Hematopoietic multipotent progenitor cell treated with erythropoietin and hydrocortisone succinate and interleukin-3 and kit ligand, for 4 days (in vitro differentiated cells): ENCODE results near the gene ANO9.
"Not testable (repeated sequence)": the region's sequence is repeated elsewhere in the genome, so short reads cannot be mapped to it uniquely, and the experiment has no call there.

Source experiments
- DNase-seq: peaks from one replicate; pipeline ENCODE4 v3.0.0-alpha.2; 2015

ANO9 gene

DNA sequence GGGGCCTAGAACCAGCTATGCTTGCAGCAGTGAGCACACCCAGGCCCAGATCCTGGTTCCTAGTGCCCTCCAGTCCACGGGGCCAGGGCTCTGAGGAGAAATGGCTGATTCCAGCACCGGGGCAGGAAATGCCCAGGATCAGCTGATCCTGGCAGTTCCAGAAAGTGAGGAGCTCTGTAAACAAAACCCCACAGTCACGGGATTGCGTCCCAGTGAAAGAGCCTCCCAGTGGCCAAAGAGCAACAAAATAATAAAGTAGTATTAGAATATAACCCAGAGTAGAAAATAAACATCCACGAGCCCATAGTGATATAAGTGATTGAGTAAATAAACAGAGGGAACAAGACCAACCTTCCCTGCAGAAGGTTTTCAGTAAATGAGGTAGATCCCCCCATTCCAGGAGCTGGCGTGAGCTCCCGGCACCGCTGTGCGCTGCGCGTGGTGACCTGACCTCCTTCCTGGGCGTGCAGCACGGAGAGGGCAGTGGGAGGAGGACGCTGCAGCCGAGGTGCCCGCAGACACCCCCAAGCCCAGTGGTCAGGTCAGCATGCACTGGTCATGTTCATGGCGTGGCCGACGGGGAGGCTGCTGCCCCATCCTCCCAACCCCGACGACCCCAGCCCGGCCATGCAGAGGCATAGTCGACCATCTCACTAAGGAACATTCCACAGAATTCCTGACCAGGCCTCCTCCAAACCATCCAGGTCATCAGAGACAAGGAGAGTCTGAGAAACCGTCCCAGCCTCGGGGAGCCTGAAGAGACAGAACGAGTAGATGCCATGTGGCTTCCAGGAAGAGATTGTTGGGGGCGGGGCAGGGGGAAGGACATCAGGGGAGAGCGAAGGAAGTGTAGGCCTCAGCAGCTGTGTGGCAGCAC lies 28.1 kb upstream of the ANO9 start:
- DNase-seq, result peak; percentile 28

DNA sequence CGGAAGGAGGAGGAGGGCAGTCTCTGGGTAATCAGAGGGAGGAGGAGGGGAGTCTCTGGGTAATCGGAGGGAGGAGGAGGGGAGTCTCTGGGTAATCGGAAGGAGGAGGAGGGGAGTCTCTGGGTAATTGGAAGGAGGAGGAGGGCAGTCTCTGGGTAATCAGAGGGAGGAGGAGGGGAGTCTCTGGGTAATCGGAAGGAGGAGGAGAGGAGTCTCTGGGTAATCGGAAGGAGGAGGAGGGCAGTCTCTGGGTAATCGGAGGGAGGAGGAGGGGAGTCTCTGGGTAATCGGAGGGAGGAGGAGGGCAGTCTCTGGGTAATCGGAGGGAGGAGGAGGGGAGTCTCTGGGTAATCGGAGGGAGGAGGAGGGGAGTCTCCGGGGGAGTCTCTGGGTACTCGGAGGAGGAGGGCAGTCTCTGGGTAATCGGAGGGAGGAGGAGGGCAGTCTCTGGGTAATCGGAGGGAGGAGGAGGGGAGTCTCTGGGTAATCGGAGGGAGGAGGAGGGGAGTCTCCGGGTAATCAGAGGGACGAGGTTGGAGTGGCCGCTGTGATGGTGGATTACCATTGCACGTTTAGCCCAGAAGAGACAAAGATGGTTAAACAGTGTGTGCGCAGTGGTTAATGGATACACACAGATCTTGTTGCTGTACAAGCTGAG lies 27.3 kb upstream of the ANO9 start:
- not testable (repeated sequence) for DNase-seq

DNA sequence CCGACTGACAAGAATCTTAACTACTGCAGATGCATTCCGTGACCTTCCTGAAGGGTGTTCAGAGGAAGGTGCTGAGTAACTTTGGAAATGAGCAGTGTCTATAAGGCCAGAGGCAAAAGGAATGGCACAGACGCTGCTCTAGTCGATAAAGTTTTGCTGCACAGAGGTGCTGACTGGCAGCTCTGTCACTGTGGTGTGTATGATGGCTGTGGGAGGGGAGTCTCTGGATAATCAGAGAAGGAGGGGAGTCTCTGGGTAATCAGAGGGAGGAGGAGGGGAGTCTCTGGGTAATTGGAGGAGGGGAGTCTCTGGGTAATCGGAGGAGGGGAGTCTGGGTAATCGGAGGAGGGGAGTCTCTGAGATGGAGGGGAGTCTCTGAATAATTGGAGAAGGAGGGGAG lies 26.7 kb upstream of the ANO9 start:
- no peak for DNase-seq

DNA sequence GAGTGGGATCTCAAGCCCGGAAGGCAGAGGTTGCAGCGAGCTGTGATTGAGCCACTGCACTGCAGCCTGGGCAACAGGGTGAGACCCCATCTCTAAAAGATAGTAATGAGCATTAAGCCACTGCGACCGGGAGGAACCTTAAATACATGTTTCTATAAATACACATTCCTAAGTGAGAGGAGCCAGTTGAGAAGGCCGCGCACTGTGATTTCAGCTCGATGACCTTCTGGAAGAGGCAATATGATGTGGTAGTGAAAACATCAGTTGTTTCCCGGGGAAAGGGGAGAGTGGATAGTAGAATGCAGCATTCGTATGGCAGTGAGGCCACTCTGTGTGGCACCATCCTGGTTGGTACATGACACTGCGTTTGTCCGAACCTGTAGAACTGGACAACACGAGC lies 26.2 kb upstream of the ANO9 start:
- DNase-seq, result no peak

GRCh38 chr11:465896-466530 lies 24.2 kb upstream of the ANO9 start:
- peak; percentile 48 for DNase-seq

DNA sequence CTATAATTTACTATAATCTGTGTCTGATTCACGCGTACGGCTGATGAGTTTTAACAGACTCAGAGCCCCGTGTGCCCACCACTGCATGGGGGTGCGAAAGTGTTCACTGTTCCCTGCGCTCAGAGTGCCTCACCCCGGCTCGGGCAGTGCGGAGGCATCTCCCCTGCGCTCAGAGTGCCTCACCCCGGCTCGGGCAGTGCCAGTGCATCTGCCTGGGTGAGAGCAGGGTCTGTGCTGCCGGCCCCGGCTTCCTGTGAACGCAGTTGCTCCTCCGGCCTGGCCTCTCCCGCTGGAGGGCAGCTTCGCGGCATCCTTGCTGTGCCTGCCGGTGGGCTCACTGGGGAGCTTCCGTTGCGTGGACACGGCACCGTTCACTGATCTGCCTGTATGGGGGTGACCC lies 22.5 kb upstream of the ANO9 start:
- no peak for DNase-seq

GRCh38 chr11:462107-462890 lies 20.5 kb upstream of the ANO9 start:
- no peak for DNase-seq

GRCh38 chr11:461626-462025 lies 19.8 kb upstream of the ANO9 start:
- DNase-seq, result no peak

- no peak for DNase-seq
Observed at GRCh38 chr11:460331-461199, 18.8 kb upstream of the ANO9 start.

DNA sequence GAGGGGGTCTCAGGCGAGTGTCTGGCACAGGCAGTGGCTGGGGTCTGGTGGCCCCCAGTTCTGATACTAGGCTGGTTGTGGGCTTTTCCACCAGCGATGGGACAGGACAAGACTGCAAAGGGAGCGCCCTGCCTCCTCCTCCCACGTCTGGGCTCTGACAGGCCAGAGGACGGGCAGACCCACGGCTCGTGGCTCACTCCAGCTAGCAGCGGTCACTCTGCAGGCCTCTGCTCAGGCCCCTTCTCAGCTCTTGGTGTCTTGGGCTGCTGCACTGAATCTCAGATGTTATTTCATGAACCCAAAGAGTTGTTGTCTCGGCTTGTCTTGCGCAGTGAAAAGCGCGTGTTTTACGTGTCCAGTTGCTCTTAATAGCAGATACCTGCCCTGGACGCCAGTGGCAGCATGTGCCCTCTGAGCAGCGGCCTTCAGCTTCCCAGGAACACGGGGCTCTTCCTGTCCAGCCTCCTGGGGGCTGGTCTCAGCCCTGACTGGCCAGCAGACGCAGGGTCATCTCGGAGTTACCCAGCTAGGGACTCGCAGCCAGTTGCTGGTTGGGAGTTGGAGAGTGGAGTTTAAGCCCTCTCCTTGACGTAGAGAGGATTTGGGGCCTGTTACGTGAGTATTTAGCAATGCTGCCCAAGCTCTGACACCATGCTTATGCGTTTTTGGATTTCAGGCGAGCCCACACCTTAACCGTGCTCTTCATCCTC lies 17.9 kb upstream of the ANO9 start:
- no peak for DNase-seq

- no peak for DNase-seq
Observed at GRCh38 chr11:457111-457760, 15.4 kb upstream of the ANO9 start.

- DNase-seq, result peak; percentile 31
Observed at GRCh38 chr11:456533-456932, 14.7 kb upstream of the ANO9 start.

DNA sequence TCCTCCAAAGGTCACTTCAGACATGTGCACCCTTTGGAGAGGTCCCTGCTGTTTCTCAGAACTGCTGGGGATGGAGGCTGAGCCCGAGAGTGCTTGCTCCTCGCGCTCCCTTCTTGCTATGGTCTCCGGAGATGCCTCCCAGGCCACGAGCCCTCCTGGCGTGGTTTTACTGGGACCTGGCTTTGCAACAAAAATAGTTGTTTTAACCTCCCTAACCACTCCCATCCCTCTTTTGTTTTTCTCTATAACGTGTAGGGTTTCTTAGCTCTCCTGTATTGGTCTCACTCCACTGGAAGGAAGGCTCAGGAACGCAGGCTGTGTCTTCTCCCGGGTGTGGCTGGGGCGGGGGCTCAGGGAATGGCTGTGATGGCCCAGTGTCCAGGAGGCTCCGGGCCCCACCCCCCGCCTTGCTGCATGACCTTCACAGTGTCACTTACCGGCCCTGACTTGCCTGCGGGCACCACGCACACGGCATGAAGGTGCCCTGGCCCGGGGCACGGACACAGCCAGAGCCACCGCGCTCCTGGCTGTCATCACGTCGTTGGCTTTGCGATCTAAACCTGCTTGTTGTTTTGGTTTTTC lies 13.8 kb upstream of the ANO9 start:
- DNase-seq, result no peak

- DNase-seq, result no peak
Observed at GRCh38 chr11:454801-455565, 13.2 kb upstream of the ANO9 start.

DNA sequence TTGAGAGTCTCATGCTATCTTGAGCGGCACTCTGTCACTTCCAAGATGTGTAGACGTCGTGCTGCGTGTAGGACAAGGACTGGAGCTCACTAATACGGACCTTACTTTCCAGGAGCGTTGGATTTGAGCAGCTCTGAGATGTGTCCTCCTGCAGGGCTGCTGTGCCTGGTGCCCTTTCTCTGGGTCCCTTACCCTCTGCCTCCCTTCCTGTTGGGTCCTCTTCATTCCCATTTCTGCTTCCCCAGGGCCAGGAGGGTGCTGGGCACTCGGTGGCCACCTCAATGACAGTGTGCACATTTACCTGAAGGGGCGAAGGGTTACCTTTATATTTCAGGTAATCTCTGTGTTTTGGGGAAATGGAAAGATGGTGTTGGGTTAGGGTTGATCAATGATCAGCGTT lies 12.2 kb upstream of the ANO9 start:
- no peak for DNase-seq

GRCh38 chr11:453564-453963 lies 11.8 kb upstream of the ANO9 start:
- DNase-seq, result no peak

GRCh38 chr11:452916-453527 lies 11.2 kb upstream of the ANO9 start:
- DNase-seq, result no peak

DNA sequence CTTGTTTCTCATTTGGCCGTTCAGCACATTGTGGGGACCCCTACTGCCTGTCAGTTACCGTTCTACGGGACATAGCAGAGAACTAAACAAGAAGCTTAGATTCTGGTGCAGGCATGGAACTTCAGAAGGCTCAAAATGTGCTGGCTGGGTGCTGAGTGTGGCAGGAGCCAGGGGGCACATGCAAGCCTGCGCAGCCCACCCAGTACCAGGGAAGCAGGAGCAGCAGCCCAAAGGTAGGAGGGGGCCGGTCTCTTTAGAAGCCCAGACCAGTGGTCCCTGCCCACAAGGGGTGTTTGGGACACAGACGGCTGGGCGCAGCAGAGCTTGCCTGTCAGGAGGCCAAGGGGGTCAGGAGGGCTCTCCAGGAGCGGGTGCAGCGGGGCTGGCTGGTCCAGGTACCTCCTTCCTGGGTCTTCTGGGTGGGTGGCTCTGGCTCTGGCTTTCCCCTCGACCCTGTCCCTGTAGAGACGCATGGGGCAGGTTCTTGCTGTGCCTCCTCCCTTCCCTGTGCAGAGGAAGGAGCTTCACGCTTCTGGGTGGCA lies 10.5 kb upstream of the ANO9 start:
- no peak for DNase-seq

DNA sequence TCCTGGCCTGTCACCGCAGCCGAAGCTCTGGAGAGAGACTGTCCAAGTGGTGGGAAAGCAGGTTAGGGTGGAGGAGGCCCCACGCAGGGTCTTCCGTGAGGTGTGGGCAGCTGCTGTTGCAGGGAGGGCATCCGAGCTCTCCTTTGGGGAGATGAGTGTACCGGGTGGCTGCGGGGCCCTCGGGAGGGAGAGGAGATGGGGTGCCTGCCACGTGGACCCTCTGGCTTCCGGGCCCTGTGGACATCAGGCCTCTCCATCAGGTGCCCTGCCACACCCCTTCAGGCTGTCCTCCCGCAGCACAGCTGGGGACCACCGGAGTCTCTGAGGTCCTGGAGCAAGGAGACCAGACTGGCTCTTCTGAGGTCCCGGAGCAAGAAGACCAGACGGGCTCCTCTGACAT lies 9.9 kb upstream of the ANO9 start:
- DNase-seq, result no peak
